ENCODE data around the gene ZXDC. TPM values are rescaled to one million over a fixed set of nuclear protein-coding genes. Genes with fewer than 3 reads are reported as not detected.

The ZXDC gene
- 10 to 100 TPM; 53.5 to 55.0 TPM for total RNA-seq

DNA sequence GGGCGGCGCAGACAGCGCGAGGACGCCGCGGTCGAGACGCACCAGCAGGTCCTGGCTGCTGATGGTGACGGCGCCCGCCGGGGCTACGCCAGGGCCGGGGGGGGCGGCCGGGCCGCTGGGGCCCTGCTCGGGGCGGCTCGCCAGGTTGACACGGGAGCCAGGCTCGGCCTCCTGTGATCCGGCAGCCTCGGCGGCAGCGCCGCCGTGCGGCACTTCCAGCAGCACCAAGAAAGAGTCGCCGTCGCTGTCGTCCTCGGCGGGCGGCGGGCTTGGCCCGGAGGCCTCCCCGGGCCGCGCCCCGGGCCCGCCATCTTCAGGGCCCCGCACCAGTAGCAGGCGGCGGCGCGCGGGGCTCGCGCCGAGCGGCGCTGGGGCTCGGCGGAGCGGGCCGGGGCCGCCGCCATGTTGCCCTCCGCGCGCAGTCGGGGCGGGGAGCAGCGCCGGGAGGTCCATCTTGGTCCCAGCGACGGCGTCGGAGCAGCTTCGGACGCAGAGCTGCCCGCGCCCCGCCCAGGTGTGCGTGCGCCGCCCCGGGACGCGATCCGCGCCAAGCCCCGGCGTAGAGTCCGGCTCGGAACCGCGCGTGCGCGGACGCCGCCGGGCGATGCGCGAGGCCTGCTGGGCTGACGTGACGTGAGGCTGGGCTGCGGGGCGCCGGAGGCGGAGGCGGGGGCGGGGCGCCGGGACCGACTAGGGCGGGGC, at the start of gene ZXDC:
Gene ZXDC (minus strand): TSS at position 479 of the 702 bp plus-strand sequence. CDS start 26 bp downstream, at position 453.
- peak within 1 kb of the TSS; percentile 86 to 96 for H3K27ac ChIP-seq
- no peaks in the 10 kb centered on the region for H3K27me3 ChIP-seq (replicated peaks; ENCODE audit: insufficient read depth)
- H3K9me3 ChIP-seq = no peaks in the 10 kb centered on the region
- peak within 1 kb of the TSS; percentile 87 for H3K4me3 ChIP-seq
- peaks cover 2% of the 10 kb centered on the region for H3K36me3 ChIP-seq
- peak; percentile 19 for TF ChIP-seq CTCF (IDR thresholded peaks at IDR 0.05)
- H3K4me1 ChIP-seq (ENCODE audit: control insufficient read depth in 1 of 2, low read depth in 2 of 2) = peaks cover 35 to 43% of the 10 kb centered on the region in 2 donors
- peak; percentile 42 for ATAC-seq (ENCODE audit: insufficient number of reproducible peaks, low FRiP score, low read depth)
- peak; percentile 55 for DNase-seq (ENCODE audit: low spot score)

- no peaks in the 10 kb centered on the region for H3K27me3 ChIP-seq (replicated peaks; ENCODE audit: insufficient read depth)
- no peak overlapping the region for H3K27ac ChIP-seq
- H3K36me3 ChIP-seq = no peaks in the 10 kb centered on the region
- DNase-seq (ENCODE audit: low spot score) = no peak
- H3K4me1 ChIP-seq (ENCODE audit: control insufficient read depth in 1 of 2, low read depth in 2 of 2) = peaks cover 4 to 16% of the 10 kb centered on the region in 2 donors
- ATAC-seq (ENCODE audit: insufficient number of reproducible peaks, low FRiP score, low read depth) = no peak
- no peak for TF ChIP-seq CTCF (IDR thresholded peaks at IDR 0.05)
- H3K9me3 ChIP-seq = no peaks in the 10 kb centered on the region
- H3K4me3 ChIP-seq = no peak overlapping the region
These were observed 49.6 kb upstream of the ZXDC start for GRCh38 chr3:126525091-126525852.

GRCh38 chr3:126524429-126524988, 48.8 kb upstream of the ZXDC start:
- ATAC-seq (ENCODE audit: insufficient number of reproducible peaks, low FRiP score, low read depth) (no peak), DNase-seq (ENCODE audit: low spot score) (no peak)
- H3K4me3 ChIP-seq = peak overlapping the region; percentile 72

GRCh38 chr3:126523745-126524428, 48.2 kb upstream of the ZXDC start, which contains the start of gene CHST13:
CHST13 (plus strand) TSS chr3:126524155; CDS start chr3:126524333, 178 bp downstream.
- DNase-seq (ENCODE audit: low spot score) = no peak

More at GRCh38 chr3:126524429-126524988, 48.8 kb upstream of the ZXDC start:
- no peak overlapping the region for H3K27ac ChIP-seq
- H3K4me1 ChIP-seq (ENCODE audit: control insufficient read depth in 1 of 2, low read depth in 2 of 2) = peaks cover 4 to 16% of the 10 kb centered on the region in 2 donors
- no peaks in the 10 kb centered on the region for H3K27me3 ChIP-seq (replicated peaks; ENCODE audit: insufficient read depth)
- no peaks in the 10 kb centered on the region for H3K9me3 ChIP-seq
- TF ChIP-seq CTCF (IDR thresholded peaks at IDR 0.05) = no peak
- no peaks in the 10 kb centered on the region for H3K36me3 ChIP-seq

More at GRCh38 chr3:126523745-126524428, 48.2 kb upstream of the ZXDC start, which contains the start of gene CHST13:
- no peaks in the 10 kb centered on the region for H3K9me3 ChIP-seq
- no peak within 1 kb of the TSS for H3K27ac ChIP-seq
- TF ChIP-seq CTCF (IDR thresholded peaks at IDR 0.05) = no peak
- H3K27me3 ChIP-seq (replicated peaks; ENCODE audit: insufficient read depth) = no peaks in the 10 kb centered on the region
- H3K4me1 ChIP-seq (ENCODE audit: control insufficient read depth in 1 of 2, low read depth in 2 of 2) = peaks cover 4 to 16% of the 10 kb centered on the region in 2 donors
- H3K36me3 ChIP-seq = no peaks in the 10 kb centered on the region
- H3K4me3 ChIP-seq = peak within 1 kb of the TSS; percentile 72
- ATAC-seq (ENCODE audit: insufficient number of reproducible peaks, low FRiP score, low read depth) = no peak

Measured in thoracic aorta (tissue), 2 donors.